ENCODE data around the gene STON2.

STON2 gene

DNA sequence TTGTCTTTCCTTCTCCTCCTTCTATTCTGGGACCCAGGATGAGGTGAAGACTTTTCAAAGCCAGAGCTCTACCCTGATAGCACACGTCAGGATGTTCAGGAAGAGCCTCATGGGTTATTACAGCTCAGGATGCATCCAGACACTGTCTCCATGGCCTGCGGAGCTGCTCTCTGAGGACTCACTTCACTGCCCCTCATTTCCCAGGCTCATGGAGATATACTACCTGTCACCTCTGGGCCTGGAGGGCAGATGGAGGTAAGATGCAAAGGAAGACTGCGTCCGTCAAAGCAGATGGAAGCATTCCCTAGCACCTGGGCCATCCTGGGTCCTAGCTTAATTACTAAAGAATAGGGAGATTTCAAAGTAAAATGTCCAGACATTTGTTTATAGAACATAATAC, 32.6 kb downstream of the STON2 start:
- TF ChIP-seq PATZ1 (CRISPR knock-in tag; IDR thresholded peaks at IDR 0.05; ENCODE audit: borderline replicate concordance): no peak
- TF ChIP-seq, protein P1, sequence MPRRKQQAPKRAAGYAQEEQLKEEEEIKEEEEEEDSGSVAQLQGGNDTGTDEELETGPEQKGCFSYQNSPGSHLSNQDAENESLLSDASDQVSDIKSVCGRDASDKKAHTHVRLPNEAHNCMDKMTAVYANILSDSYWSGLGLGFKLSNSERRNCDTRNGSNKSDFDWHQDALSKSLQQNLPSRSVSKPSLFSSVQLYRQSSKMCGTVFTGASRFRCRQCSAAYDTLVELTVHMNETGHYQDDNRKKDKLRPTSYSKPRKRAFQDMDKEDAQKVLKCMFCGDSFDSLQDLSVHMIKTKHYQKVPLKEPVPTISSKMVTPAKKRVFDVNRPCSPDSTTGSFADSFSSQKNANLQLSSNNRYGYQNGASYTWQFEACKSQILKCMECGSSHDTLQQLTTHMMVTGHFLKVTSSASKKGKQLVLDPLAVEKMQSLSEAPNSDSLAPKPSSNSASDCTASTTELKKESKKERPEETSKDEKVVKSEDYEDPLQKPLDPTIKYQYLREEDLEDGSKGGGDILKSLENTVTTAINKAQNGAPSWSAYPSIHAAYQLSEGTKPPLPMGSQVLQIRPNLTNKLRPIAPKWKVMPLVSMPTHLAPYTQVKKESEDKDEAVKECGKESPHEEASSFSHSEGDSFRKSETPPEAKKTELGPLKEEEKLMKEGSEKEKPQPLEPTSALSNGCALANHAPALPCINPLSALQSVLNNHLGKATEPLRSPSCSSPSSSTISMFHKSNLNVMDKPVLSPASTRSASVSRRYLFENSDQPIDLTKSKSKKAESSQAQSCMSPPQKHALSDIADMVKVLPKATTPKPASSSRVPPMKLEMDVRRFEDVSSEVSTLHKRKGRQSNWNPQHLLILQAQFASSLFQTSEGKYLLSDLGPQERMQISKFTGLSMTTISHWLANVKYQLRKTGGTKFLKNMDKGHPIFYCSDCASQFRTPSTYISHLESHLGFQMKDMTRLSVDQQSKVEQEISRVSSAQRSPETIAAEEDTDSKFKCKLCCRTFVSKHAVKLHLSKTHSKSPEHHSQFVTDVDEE (CRISPR knock-in tag; IDR thresholded peaks at IDR 0.05): no peak
- TF ChIP-seq GLIS3 (CRISPR knock-in tag; IDR thresholded peaks at IDR 0.05): no peak
- TF ChIP-seq SNAI2 (CRISPR knock-in tag; IDR thresholded peaks at IDR 0.05): no peak
- no peak for TF ChIP-seq ZNF8 (CRISPR knock-in tag; IDR thresholded peaks at IDR 0.05)
- TF ChIP-seq CSDC2 (CRISPR knock-in tag; IDR thresholded peaks at IDR 0.05): no peak
- no peak for TF ChIP-seq RARB (CRISPR knock-in tag; IDR thresholded peaks at IDR 0.05)
- TF ChIP-seq ZFP30 (CRISPR knock-in tag; IDR thresholded peaks at IDR 0.05): no peak
- no peak for TF ChIP-seq BACH2 (CRISPR knock-in tag; IDR thresholded peaks at IDR 0.05; ENCODE audit: borderline replicate concordance)
- TF ChIP-seq TCF4 (CRISPR knock-in tag; IDR thresholded peaks at IDR 0.05; ENCODE audit: borderline replicate concordance): no peak
- no peak for TF ChIP-seq CSRNP3 (CRISPR knock-in tag; IDR thresholded peaks at IDR 0.05)
- TF ChIP-seq TOX (CRISPR knock-in tag; IDR thresholded peaks at IDR 0.05; ENCODE audit: borderline replicate concordance): no peak
- no peak for TF ChIP-seq PPARA (CRISPR knock-in tag; IDR thresholded peaks at IDR 0.05; ENCODE audit: borderline replicate concordance)
- TF ChIP-seq ARNTL (CRISPR knock-in tag; IDR thresholded peaks at IDR 0.05; ENCODE audit: borderline replicate concordance, low read depth): no peak
- no peak for TF ChIP-seq ZFP3 (CRISPR knock-in tag; IDR thresholded peaks at IDR 0.05)
- TF ChIP-seq ZC3H10 (CRISPR knock-in tag; IDR thresholded peaks at IDR 0.05): no peak
- no peak for TF ChIP-seq ISL1 (CRISPR knock-in tag; IDR thresholded peaks at IDR 0.05)
- ATAC-seq: no peak

DNA sequence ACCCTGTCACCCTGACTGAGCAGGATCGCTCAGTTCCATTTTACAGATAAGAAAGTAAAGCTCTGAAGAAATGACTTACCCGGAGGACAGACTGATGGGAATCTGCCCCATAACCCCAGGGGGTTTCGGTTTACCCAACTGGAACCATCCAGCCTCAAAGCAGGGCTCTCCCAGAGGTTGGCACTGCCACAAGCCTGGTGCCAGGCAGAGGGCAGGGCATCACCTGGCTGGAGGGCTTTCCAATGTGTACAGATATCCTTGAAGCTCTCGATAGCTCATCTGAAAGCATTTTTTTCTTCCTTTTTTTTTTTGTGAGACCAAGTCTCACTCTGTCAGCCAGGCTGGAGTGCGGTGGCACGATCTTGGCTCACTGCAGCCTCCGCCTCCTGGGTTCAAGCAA, 33.2 kb downstream of the STON2 start:
- TF ChIP-seq TOX (CRISPR knock-in tag; IDR thresholded peaks at IDR 0.05; ENCODE audit: borderline replicate concordance) (no peak), POU6F1 (CRISPR knock-in tag; IDR thresholded peaks at IDR 0.05; ENCODE audit: borderline replicate concordance, low read depth) (no peak)
- ATAC-seq: no peak

GRCh38 chr14:81366214-81366613, 33.9 kb downstream of the STON2 start:
- TF ChIP-seq PPARA (CRISPR knock-in tag; IDR thresholded peaks at IDR 0.05; ENCODE audit: borderline replicate concordance): no peak
- TF ChIP-seq ESRRG (CRISPR knock-in tag; IDR thresholded peaks at IDR 0.05): no peak
- no peak for TF ChIP-seq ZFP30 (CRISPR knock-in tag; IDR thresholded peaks at IDR 0.05)
- TF ChIP-seq POU6F1 (CRISPR knock-in tag; IDR thresholded peaks at IDR 0.05; ENCODE audit: borderline replicate concordance, low read depth): no peak
- TF ChIP-seq OSR1 (CRISPR knock-in tag; IDR thresholded peaks at IDR 0.05): no peak
- no peak for TF ChIP-seq ARNTL (CRISPR knock-in tag; IDR thresholded peaks at IDR 0.05; ENCODE audit: borderline replicate concordance, low read depth)
- no peak for TF ChIP-seq GLIS3 (CRISPR knock-in tag; IDR thresholded peaks at IDR 0.05)
- TF ChIP-seq TCF4 (CRISPR knock-in tag; IDR thresholded peaks at IDR 0.05; ENCODE audit: borderline replicate concordance): no peak
- TF ChIP-seq, protein P1 (CRISPR knock-in tag; IDR thresholded peaks at IDR 0.05): no peak
- TF ChIP-seq, protein P2, sequence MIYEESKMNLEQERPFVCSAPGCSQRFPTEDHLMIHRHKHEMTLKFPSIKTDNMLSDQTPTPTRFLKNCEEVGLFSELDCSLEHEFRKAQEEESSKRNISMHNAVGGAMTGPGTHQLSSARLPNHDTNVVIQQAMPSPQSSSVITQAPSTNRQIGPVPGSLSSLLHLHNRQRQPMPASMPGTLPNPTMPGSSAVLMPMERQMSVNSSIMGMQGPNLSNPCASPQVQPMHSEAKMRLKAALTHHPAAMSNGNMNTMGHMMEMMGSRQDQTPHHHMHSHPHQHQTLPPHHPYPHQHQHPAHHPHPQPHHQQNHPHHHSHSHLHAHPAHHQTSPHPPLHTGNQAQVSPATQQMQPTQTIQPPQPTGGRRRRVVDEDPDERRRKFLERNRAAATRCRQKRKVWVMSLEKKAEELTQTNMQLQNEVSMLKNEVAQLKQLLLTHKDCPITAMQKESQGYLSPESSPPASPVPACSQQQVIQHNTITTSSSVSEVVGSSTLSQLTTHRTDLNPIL (CRISPR knock-in tag; IDR thresholded peaks at IDR 0.05; ENCODE audit: low read depth): no peak
- TF ChIP-seq CSDC2 (CRISPR knock-in tag; IDR thresholded peaks at IDR 0.05): no peak
- TF ChIP-seq ZNF8 (CRISPR knock-in tag; IDR thresholded peaks at IDR 0.05): no peak
- no peak for TF ChIP-seq PATZ1 (CRISPR knock-in tag; IDR thresholded peaks at IDR 0.05; ENCODE audit: borderline replicate concordance)
- TF ChIP-seq ZFP3 (CRISPR knock-in tag; IDR thresholded peaks at IDR 0.05): no peak
- TF ChIP-seq ZC3H10 (CRISPR knock-in tag; IDR thresholded peaks at IDR 0.05): no peak
- ATAC-seq: no peak

All from SK-N-SH treated with all-trans-retinoic acid at 6 μM for 48 hours (cell line).